Thoracic aorta (tissue), 2 donors: Measurements from ENCODE around the gene KRT6B. TPM values are rescaled to one million over a fixed set of nuclear protein-coding genes. Genes with fewer than 3 reads are reported as not detected.

Experiments
- ATAC-seq: fragments of 150-250 bp; one replicate; pipeline ENCODE4 v1.8.0; 2017; ENCODE audit warnings: low read depth; ENCODE audit not compliant: insufficient number of reproducible peaks, low FRiP score
- DNase-seq: peaks from one replicate; pipeline ENCODE4 v3.0.0-alpha.2; 2020; ENCODE audit warnings: low spot score
- H3K27ac ChIP-seq, 2 donors: fragments of 200-600 bp; sonication (generic); 1 replicate in 1 of 2; 2 replicates in 1 of 2; pipeline ENCODE4 v1.5.1; 2016; ENCODE audit warnings: mild to moderate bottlenecking in 2 of 2, moderate library complexity in 2 of 2
- H3K27me3 ChIP-seq: fragments of 200-600 bp; sonication (generic); replicated peaks from 2 replicates; pipeline ENCODE4 v1.6.0; 2016; ENCODE audit warnings: mild to moderate bottlenecking; ENCODE audit not compliant: insufficient read depth
- H3K36me3 ChIP-seq: fragments of 200-600 bp; sonication (generic); one replicate; pipeline ENCODE4 v1.5.1; 2016
- H3K4me1 ChIP-seq, 2 donors: fragments of 200-600 bp; sonication (generic); 1 replicate in 1 of 2; 2 replicates in 1 of 2; pipeline versions ENCODE4 v1.5.1 to v1.6.0; 2016; ENCODE audit warnings: low read depth in 2 of 2, mild to moderate bottlenecking in 1 of 2; ENCODE audit not compliant: control insufficient read depth in 1 of 2
- H3K4me3 ChIP-seq: fragments of 200-600 bp; sonication (generic); 2 replicates; pipeline ENCODE4 v1.5.1; 2016; ENCODE audit warnings: mild to moderate bottlenecking
- H3K9me3 ChIP-seq: fragments of 200-600 bp; sonication (generic); 2 replicates; pipeline ENCODE4 v1.5.1; 2016
- CTCF ChIP-seq: fragments of 200-600 bp; sonication (generic); IDR thresholded peaks from one replicate; pipeline ENCODE4 v1.5.1; 2019; ENCODE audit warnings: antibody characterized with exemption
- total RNA-seq, 2 donors: library from RNA; depleted of rRNA; stranded (reverse); fragments of >200 nt; gene quantifications; one replicate each; pipeline versions ENCODE4 v1.1.0 to v1.2.3, GENCODE V29; 2016

The KRT6B gene
- total RNA-seq, 2 donors from 2014 or later = 0.41 TPM; not detected in 1

- Histone ChIP-seq H3K27me3 (no peaks in the 10 kb centered on the region), H3K27ac (no peak overlapping the region), H3K9me3 (no peaks in the 10 kb centered on the region), H3K36me3 (no peaks in the 10 kb centered on the region), H3K4me1 (no peaks in the 10 kb centered on the region), H3K4me3 (no peak overlapping the region)
- DNase-seq (no peak), ATAC-seq (no peak)
- no peak for TF ChIP-seq CTCF
Observed at GRCh38 chr12:52432559-52433207, 19.3 kb downstream of the KRT6B start.

- Histone ChIP-seq H3K4me3 (no peak overlapping the region), H3K4me1 (no peaks in the 10 kb centered on the region), H3K27ac (no peak overlapping the region), H3K36me3 (no peaks in the 10 kb centered on the region), H3K27me3 (no peaks in the 10 kb centered on the region), H3K9me3 (no peaks in the 10 kb centered on the region)
- ATAC-seq = no peak
- no peak for DNase-seq
- TF ChIP-seq CTCF = no peak
Observed at GRCh38 chr12:52428121-52428520, 23.8 kb downstream of the KRT6B start.

GRCh38 chr12:52427083-52427482, 24.9 kb downstream of the KRT6B start:
- ATAC-seq = no peak
- H3K27ac ChIP-seq = no peak overlapping the region
- no peak for TF ChIP-seq CTCF
- H3K36me3 ChIP-seq = no peaks in the 10 kb centered on the region
- H3K9me3 ChIP-seq = no peaks in the 10 kb centered on the region
- no peak for DNase-seq
- no peaks in the 10 kb centered on the region for H3K4me1 ChIP-seq
- no peaks in the 10 kb centered on the region for H3K27me3 ChIP-seq
- H3K4me3 ChIP-seq = no peak overlapping the region

GRCh38 chr12:52426034-52426433, 25.9 kb downstream of the KRT6B start:
- Histone ChIP-seq H3K36me3 (no peaks in the 10 kb centered on the region), H3K4me1 (no peaks in the 10 kb centered on the region), H3K27ac (no peak overlapping the region), H3K27me3 (no peaks in the 10 kb centered on the region), H3K4me3 (no peak overlapping the region), H3K9me3 (no peaks in the 10 kb centered on the region)
- TF ChIP-seq CTCF = no peak
- ATAC-seq (no peak), DNase-seq (no peak)

GRCh38 chr12:52425466-52425865, 26.5 kb downstream of the KRT6B start:
- no peak for ATAC-seq
- no peak for TF ChIP-seq CTCF
- no peaks in the 10 kb centered on the region for H3K27me3 ChIP-seq
- DNase-seq = no peak
- H3K4me3 ChIP-seq = no peak overlapping the region
- no peaks in the 10 kb centered on the region for H3K4me1 ChIP-seq
- no peak overlapping the region for H3K27ac ChIP-seq
- no peaks in the 10 kb centered on the region for H3K9me3 ChIP-seq
- H3K36me3 ChIP-seq = no peaks in the 10 kb centered on the region
